Thymus (tissue), 11 donors: Measurements from ENCODE around the gene UBE2E2. TPM values are rescaled to one million over a fixed set of nuclear protein-coding genes. Genes with fewer than 3 reads are reported as not detected.

Experiments used
- DNase-seq, 9 donors: peaks; one replicate each; pipeline ENCODE4 v3.0.0-alpha.2; 2013; ENCODE audit warnings: low spot score in 9 of 9, low read depth in 6 of 9, missing footprints in 1 of 9
- H3K27ac ChIP-seq, 2 donors: one replicate each; pipeline ENCODE4 v1.5.1; 2013; ENCODE audit warnings: control low read depth in 1 of 2, low read depth in 1 of 2, low read length in 1 of 2, mild to moderate bottlenecking in 1 of 2, moderate library complexity in 1 of 2
- H3K27me3 ChIP-seq, 2 donors: one replicate each; pipeline ENCODE4 v1.5.1; 2013; ENCODE audit warnings: low read length in 1 of 2; ENCODE audit not compliant: control insufficient read depth in 2 of 2, insufficient read depth in 1 of 2
- H3K36me3 ChIP-seq, 2 donors: one replicate each; pipeline ENCODE4 v1.5.1; 2013; ENCODE audit warnings: low read length in 1 of 2, mild to moderate bottlenecking in 1 of 2, moderate library complexity in 1 of 2; ENCODE audit not compliant: control insufficient read depth in 2 of 2, insufficient read depth in 2 of 2
- H3K4me1 ChIP-seq, 2 donors: one replicate each; pipeline ENCODE4 v1.5.1; 2013; ENCODE audit warnings: low read length in 2 of 2; ENCODE audit not compliant: control insufficient read depth in 2 of 2, insufficient read depth in 2 of 2
- H3K4me3 ChIP-seq, 2 donors: one replicate each; pipeline ENCODE4 v1.5.1; 2013; ENCODE audit warnings: low read length in 2 of 2, control low read depth in 1 of 2, mild to moderate bottlenecking in 1 of 2
- H3K9me3 ChIP-seq, 2 donors: one replicate each; pipeline ENCODE4 v1.5.1; 2013; ENCODE audit warnings: low read length in 1 of 2, mild to moderate bottlenecking in 1 of 2; ENCODE audit not compliant: control insufficient read depth in 2 of 2, insufficient read depth in 1 of 2
- WGBS: extraction: QIAGEN DNeasy Blood & Tissue Kit; methylation state at CpG from one replicate; pipeline ENCODE4 v1.1.7; 2013; 5-methylcytosine and 5-hydroxymethylcytosine counted together
- polyA plus RNA-seq: library from polyadenylated mRNA; stranded (reverse); fragments of 200-250 nt; gene quantifications from one replicate; pipeline ENCODE4 v1.2.3, GENCODE V29; 2013
- total RNA-seq: library from RNA; stranded (reverse); fragments of 120-200 nt; gene quantifications from one replicate; pipeline ENCODE4 v1.2.4, GENCODE V29; 2013
- donor health status: healthy.

UBE2E2 gene
- total and polyA plus RNA-seq, 2 donors: 32.9 to 35.5 TPM

DNA sequence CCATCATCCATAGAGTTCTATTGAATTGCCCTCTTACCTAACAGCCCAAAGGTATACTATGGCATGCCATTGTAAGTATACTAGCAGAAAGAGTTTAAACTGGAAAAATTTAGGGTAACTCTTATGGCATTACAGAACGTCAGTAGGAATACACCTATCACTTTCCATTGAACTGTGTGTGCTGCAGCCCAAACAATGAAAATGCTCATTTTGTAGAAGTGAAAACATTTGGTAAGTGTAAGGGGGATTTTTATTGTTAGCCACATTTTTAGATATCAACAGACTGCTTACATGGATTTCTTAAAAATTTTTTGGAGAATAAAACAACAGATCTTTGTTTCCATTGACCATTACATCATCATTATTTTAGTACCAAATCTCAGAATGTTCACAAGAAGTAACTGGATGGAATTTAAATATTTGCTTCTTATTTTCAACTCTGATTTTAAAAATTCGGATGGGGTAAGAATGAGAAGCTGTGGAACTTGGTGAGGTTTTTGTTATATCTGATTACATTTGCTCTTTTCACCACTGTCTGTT is 245.9 kb downstream of the UBE2E2 start:
- Histone ChIP-seq H3K36me3 (no peaks in the 10 kb centered on the region), H3K4me1 (no peaks in the 10 kb centered on the region), H3K27ac (no peak overlapping the region), H3K27me3 (no peaks in the 10 kb centered on the region), H3K9me3 (no peaks in the 10 kb centered on the region), H3K4me3 (no peak overlapping the region)
- no peak for DNase-seq
- WGBS: 97% methylated on average over 2 of the region's 2 CpGs

DNA sequence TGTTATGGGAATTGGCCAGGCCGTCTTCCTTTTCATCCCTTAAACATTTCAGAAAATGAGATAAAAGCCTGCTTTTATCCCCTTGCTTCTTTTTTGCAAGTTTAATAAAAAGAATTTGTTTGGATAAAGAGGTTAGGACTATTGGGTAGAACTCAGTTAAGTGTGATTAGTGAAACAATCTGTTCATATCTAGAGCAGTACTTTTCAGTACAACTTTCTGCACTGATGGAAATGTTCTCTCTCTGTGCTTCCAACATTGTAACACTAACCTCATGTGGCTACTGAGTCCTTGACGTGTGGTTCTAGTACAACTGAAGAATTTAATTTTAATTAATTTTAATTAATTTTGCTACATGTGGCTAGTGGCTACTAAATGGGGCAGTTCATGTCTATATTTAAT is 246.9 kb downstream of the UBE2E2 start:
- H3K4me3 ChIP-seq: no peak overlapping the region
- H3K27me3 ChIP-seq: no peaks in the 10 kb centered on the region
- H3K9me3 ChIP-seq: no peaks in the 10 kb centered on the region
- WGBS: 96% methylated on average over 2 of the region's 2 CpGs
- H3K4me1 ChIP-seq: no peaks in the 10 kb centered on the region
- H3K36me3 ChIP-seq: no peaks in the 10 kb centered on the region
- H3K27ac ChIP-seq: no peak overlapping the region
- DNase-seq: no peak

DNA sequence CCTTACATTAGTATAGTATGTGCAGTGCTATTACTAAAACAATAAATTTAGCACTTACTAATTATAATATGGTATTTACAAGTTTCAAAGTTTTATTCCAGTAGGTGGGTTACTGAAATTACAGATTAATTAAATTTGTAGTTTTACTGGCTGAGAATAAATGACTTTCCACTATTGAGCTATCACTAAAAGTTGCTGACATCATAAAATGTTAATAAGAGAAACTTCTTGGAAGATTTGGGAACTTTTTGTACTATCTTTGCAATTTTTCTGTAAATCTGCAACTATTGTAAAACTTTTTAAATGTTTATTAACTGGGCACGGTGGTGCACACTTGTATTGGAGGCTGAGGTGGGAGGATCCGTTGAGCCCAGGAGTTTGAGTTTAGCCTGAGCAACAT is 247.7 kb downstream of the UBE2E2 start:
- H3K4me3 ChIP-seq: no peak overlapping the region
- no peak for DNase-seq
- H3K9me3 ChIP-seq: no peaks in the 10 kb centered on the region
- no peaks in the 10 kb centered on the region for H3K27me3 ChIP-seq
- no peaks in the 10 kb centered on the region for H3K36me3 ChIP-seq
- H3K27ac ChIP-seq: no peak overlapping the region
- no peaks in the 10 kb centered on the region for H3K4me1 ChIP-seq
- 100% methylated on average over 2 of the region's 2 CpGs for WGBS

DNA sequence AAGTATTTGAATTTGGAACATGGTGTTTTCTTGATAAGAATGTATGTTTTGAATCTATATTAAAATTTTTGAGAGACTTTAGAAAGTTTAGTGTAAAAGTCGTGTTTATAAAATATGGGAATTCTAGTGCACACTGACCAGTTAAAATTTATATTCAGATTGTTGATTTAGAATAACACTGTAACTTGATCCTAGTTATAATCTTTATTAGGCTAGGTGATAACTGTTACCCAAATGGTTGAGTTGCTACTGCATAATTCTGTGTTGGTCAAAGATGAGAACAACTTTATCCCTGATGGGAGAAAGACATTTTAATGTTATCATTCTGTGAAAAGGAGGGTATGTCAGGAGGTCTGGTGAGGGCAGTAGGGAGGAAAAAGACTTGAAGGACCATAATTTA is 249.3 kb downstream of the UBE2E2 start:
- H3K9me3 ChIP-seq: no peaks in the 10 kb centered on the region
- no peak overlapping the region for H3K4me3 ChIP-seq
- H3K36me3 ChIP-seq: no peaks in the 10 kb centered on the region
- 98% methylated on average over 1 of the region's 1 CpG for WGBS
- peaks cover 0 to 5% of the 10 kb centered on the region in 2 donors for H3K4me1 ChIP-seq
- no peaks in the 10 kb centered on the region for H3K27me3 ChIP-seq
- H3K27ac ChIP-seq: no peak overlapping the region
- no peak for DNase-seq

DNA sequence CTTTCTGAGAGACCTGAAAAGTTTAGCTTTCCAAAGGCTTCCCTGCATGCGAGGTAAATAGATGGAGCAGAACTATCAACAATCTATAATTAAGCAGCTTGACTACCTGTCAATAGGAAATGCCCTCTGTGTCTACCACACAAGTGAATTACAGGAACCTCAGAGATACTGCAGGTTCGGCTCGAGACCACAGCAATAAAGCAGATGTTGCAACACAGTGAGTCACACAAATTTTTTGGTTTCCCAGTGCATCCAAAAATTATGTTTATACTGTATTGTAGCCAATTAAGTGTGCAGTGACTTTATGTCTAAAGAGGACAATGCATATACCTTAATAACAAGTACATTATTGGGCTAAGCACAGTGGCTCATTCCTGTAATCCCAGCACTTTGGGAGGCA is 252.0 kb downstream of the UBE2E2 start:
- Histone ChIP-seq H3K4me1 (peaks cover 0 to 9% of the 10 kb centered on the region in 2 donors), H3K27me3 (no peaks in the 10 kb centered on the region), H3K27ac (no peak overlapping the region), H3K4me3 (no peak overlapping the region), H3K36me3 (no peaks in the 10 kb centered on the region), H3K9me3 (no peaks in the 10 kb centered on the region)
- DNase-seq: no peak
- WGBS: 80% methylated on average over 3 of the region's 3 CpGs

DNA sequence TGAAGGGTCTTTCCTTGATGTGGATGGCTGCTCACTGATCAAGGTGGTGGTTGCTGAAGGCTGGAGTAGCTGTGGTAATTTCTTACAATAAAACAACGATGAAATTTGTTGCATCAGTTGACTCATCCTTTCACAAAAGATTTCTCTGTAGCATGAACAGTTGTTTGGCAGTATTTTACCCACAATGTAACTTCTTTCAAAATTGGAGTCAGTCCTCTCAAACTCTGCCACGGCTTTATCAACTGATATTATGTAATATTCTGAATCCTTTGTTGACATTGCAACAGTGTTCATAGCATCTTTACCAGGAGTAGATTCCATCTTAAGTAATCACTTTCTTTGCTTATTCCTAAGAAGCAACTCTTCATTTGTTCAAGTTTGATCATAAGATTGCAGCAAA is 252.6 kb downstream of the UBE2E2 start:
- Histone ChIP-seq H3K4me1 (peaks cover 0 to 9% of the 10 kb centered on the region in 2 donors), H3K9me3 (no peaks in the 10 kb centered on the region), H3K27me3 (no peaks in the 10 kb centered on the region), H3K36me3 (no peaks in the 10 kb centered on the region), H3K4me3 (no peak overlapping the region), H3K27ac (no peak overlapping the region)
- WGBS: 89% methylated on average over 2 of the region's 2 CpGs
- DNase-seq: no peak

DNA sequence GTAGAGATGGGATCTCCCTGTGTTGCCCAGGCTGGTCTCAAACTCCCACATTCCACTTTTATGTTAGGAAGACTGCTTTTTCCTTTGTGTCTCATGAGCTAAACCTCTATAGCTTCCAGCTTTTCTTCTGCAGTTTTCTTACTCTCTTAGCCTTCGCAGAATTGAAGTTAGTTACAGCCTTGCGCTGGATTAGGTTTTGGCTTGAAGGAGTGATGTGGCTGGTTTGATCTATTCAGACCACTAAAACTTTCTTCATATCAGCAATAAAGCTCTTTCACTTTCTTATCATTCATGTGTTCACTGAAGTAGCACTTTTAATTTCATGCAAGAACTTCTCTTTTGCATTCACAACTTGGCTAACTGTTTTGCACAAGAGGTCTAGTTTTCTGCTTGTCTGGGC is 254.6 kb downstream of the UBE2E2 start:
- H3K9me3 ChIP-seq: no peaks in the 10 kb centered on the region
- 23% methylated on average over 2 of the region's 2 CpGs for WGBS
- H3K4me3 ChIP-seq: no peak overlapping the region

DNA sequence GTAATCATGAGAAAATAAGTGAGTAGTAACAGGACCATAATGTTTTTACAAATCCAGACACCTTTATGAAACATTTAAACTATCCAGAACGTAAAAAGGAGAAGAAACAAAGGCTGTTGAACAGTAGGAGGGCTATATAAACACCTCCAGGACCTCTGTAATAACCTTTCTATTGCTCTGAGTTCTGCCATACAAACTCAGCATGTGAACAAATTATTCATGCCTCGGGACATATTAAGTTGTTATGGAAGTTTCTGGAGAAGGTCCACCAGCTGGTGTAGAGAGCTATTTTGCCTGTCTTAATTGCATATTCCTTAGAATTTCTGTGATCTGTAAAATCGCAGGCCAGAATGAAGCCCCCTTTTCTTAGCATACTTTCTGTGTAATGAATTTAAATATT is 256.3 kb downstream of the UBE2E2 start:
- Histone ChIP-seq H3K27ac (no peak overlapping the region), H3K4me1 (peaks cover 0 to 9% of the 10 kb centered on the region in 2 donors), H3K36me3 (no peaks in the 10 kb centered on the region), H3K4me3 (no peak overlapping the region), H3K27me3 (no peaks in the 10 kb centered on the region), H3K9me3 (no peaks in the 10 kb centered on the region)
- no peak for DNase-seq
- WGBS: 96% methylated on average over 3 of the region's 3 CpGs

More for the DNA sequence above, 254.6 kb downstream of the UBE2E2 start:
- peak in 1 of 9 donors; percentile 34 for DNase-seq
- Histone ChIP-seq H3K27me3 (no peaks in the 10 kb centered on the region), H3K36me3 (no peaks in the 10 kb centered on the region), H3K4me1 (peaks cover 0 to 9% of the 10 kb centered on the region in 2 donors), H3K27ac (no peak overlapping the region)

DNA sequence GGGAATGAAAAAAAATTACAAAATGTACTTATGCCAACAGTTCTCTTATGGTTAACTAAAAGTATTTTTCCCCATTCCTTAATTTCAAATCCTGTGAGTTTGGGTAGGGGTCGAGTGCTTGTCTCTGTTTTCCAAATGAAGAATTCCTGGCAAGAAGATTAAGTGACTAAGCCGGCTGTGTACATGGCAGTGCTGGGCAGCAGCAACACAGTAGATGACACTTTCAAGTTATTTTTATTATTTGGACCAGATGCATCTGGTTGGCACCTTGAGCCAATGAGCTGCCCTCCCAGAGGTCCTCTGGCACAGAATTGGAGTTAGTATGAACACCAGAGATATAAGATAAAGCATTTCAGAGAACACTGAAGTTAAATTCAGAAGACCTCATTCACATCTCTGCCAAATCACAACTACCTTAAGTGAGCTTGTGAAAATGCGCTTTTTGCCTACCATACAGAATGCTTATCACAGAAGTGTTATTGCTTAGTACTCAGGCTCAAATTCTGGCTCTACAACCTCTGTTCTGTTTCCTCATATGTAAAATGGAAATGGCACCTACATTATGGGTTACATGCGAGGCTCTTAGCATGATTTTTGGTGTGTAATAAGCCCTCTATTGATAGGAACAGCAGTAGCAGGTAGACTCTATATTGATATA is 256.9 kb downstream of the UBE2E2 start:
- WGBS: 98% methylated on average over 4 of the region's 4 CpGs
- no peak overlapping the region for H3K4me3 ChIP-seq
- H3K9me3 ChIP-seq: no peaks in the 10 kb centered on the region
- H3K4me1 ChIP-seq: peaks cover 0 to 9% of the 10 kb centered on the region in 2 donors
- no peaks in the 10 kb centered on the region for H3K27me3 ChIP-seq
- no peak for DNase-seq
- no peak overlapping the region for H3K27ac ChIP-seq
- H3K36me3 ChIP-seq: no peaks in the 10 kb centered on the region
